GM12892 (cell line): ENCODE data around the gene FHAD1.

Experiments
- POLR2AphosphoS5 ChIP-seq: IDR thresholded peaks from 2 replicates; pipeline ENCODE4 v1.6.1; 2011; ENCODE audit warnings: low read depth, low read length, control low read depth
- TAF1 ChIP-seq: IDR thresholded peaks from 2 replicates; pipeline ENCODE4 v1.6.1; 2011; ENCODE audit warnings: low read depth, mild to moderate bottlenecking, control low read depth, low read length, borderline replicate concordance

GRCh38 chr1:15254559-15254958 is 7.5 kb downstream of the FHAD1 start:
- TF ChIP-seq TAF1 (no peak), POLR2AphosphoS5 (no peak)
